ENCODE results near the gene CHRM4.
A peak's percentile ranks its signal among the peaks of the same experiment; 100 is the strongest.

The CHRM4 gene

GRCh38 chr11:46388619-46389449, 2.7 kb downstream of the CHRM4 start:
- H3K36me3 ChIP-seq (ENCODE audit: control insufficient read depth, insufficient read depth, low read length): no peaks in the 10 kb centered on the region
- peaks cover 15% of the 10 kb centered on the region for H3K27me3 ChIP-seq (ENCODE audit: control insufficient read depth, insufficient read depth, low read length)
- H3K27ac ChIP-seq (ENCODE audit: low read length): no peak overlapping the region
- H3K9me3 ChIP-seq (ENCODE audit: control insufficient read depth, insufficient read depth, low read length): no peaks in the 10 kb centered on the region
- H3K4me3 ChIP-seq (ENCODE audit: low read length): no peak overlapping the region
- DNase-seq (ENCODE audit: low read depth, low spot score): no peak
- no CpG with 5 or more reads among the region's 21 CpGs for WGBS (ENCODE audit: insufficient coverage, insufficient read length)
- H3K4me1 ChIP-seq (ENCODE audit: control insufficient read depth, insufficient read depth, low read length): peaks cover 5% of the 10 kb centered on the region

GRCh38 chr11:46387919-46388618, 3.5 kb downstream of the CHRM4 start:
- no peak for DNase-seq (ENCODE audit: low read depth, low spot score)
- Histone ChIP-seq H3K36me3 (ENCODE audit: control insufficient read depth, insufficient read depth, low read length) (no peaks in the 10 kb centered on the region), H3K9me3 (ENCODE audit: control insufficient read depth, insufficient read depth, low read length) (no peaks in the 10 kb centered on the region), H3K27me3 (ENCODE audit: control insufficient read depth, insufficient read depth, low read length) (peaks cover 15% of the 10 kb centered on the region), H3K4me1 (ENCODE audit: control insufficient read depth, insufficient read depth, low read length) (peaks cover 4% of the 10 kb centered on the region), H3K4me3 (ENCODE audit: low read length) (no peak overlapping the region), H3K27ac (ENCODE audit: low read length) (no peak overlapping the region)
- no CpG with 5 or more reads among the region's 24 CpGs for WGBS (ENCODE audit: insufficient coverage, insufficient read length)

- no CpG with 5 or more reads among the region's 5 CpGs for WGBS (ENCODE audit: insufficient coverage, insufficient read length)
- H3K9me3 ChIP-seq (ENCODE audit: control insufficient read depth, insufficient read depth, low read length): no peaks in the 10 kb centered on the region
- DNase-seq (ENCODE audit: low read depth, low spot score): no peak
- H3K27ac ChIP-seq (ENCODE audit: low read length): no peak overlapping the region
- peaks cover 15% of the 10 kb centered on the region for H3K27me3 ChIP-seq (ENCODE audit: control insufficient read depth, insufficient read depth, low read length)
- H3K4me1 ChIP-seq (ENCODE audit: control insufficient read depth, insufficient read depth, low read length): peaks cover 8% of the 10 kb centered on the region
- H3K36me3 ChIP-seq (ENCODE audit: control insufficient read depth, insufficient read depth, low read length): no peaks in the 10 kb centered on the region
- no peak overlapping the region for H3K4me3 ChIP-seq (ENCODE audit: low read length)
Measured at GRCh38 chr11:46387456-46387855, 4.1 kb downstream of the CHRM4 start.

GRCh38 chr11:46386674-46387073, 4.9 kb downstream of the CHRM4 start:
- H3K4me3 ChIP-seq (ENCODE audit: low read length): no peak overlapping the region

GRCh38 chr11:46386005-46386578, 5.5 kb downstream of the CHRM4 start:
- no peaks in the 10 kb centered on the region for H3K36me3 ChIP-seq (ENCODE audit: control insufficient read depth, insufficient read depth, low read length)
- H3K27me3 ChIP-seq (ENCODE audit: control insufficient read depth, insufficient read depth, low read length): peaks cover 15% of the 10 kb centered on the region
- H3K27ac ChIP-seq (ENCODE audit: low read length): no peak overlapping the region
- no CpG with 5 or more reads among the region's 25 CpGs for WGBS (ENCODE audit: insufficient coverage, insufficient read length)
- peaks cover 8% of the 10 kb centered on the region for H3K4me1 ChIP-seq (ENCODE audit: control insufficient read depth, insufficient read depth, low read length)
- no peak for DNase-seq (ENCODE audit: low read depth, low spot score)
- H3K9me3 ChIP-seq (ENCODE audit: control insufficient read depth, insufficient read depth, low read length): no peaks in the 10 kb centered on the region
- H3K4me3 ChIP-seq (ENCODE audit: low read length): no peak overlapping the region

More at GRCh38 chr11:46386674-46387073, 4.9 kb downstream of the CHRM4 start:
- DNase-seq (ENCODE audit: low read depth, low spot score): no peak
- no CpG with 5 or more reads among the region's 4 CpGs for WGBS (ENCODE audit: insufficient coverage, insufficient read length)
- Histone ChIP-seq H3K27me3 (ENCODE audit: control insufficient read depth, insufficient read depth, low read length) (peaks cover 15% of the 10 kb centered on the region), H3K36me3 (ENCODE audit: control insufficient read depth, insufficient read depth, low read length) (no peaks in the 10 kb centered on the region), H3K9me3 (ENCODE audit: control insufficient read depth, insufficient read depth, low read length) (no peaks in the 10 kb centered on the region), H3K27ac (ENCODE audit: low read length) (no peak overlapping the region), H3K4me1 (ENCODE audit: control insufficient read depth, insufficient read depth, low read length) (peaks cover 8% of the 10 kb centered on the region)

GRCh38 chr11:46385169-46386004, 6.2 kb downstream of the CHRM4 start:
- Histone ChIP-seq H3K36me3 (ENCODE audit: control insufficient read depth, insufficient read depth, low read length) (no peaks in the 10 kb centered on the region), H3K27ac (ENCODE audit: low read length) (no peak overlapping the region), H3K4me3 (ENCODE audit: low read length) (no peak overlapping the region), H3K4me1 (ENCODE audit: control insufficient read depth, insufficient read depth, low read length) (peaks cover 8% of the 10 kb centered on the region), H3K9me3 (ENCODE audit: control insufficient read depth, insufficient read depth, low read length) (no peaks in the 10 kb centered on the region), H3K27me3 (ENCODE audit: control insufficient read depth, insufficient read depth, low read length) (peaks cover 10% of the 10 kb centered on the region)
- no CpG with 5 or more reads among the region's 47 CpGs for WGBS (ENCODE audit: insufficient coverage, insufficient read length)
- no peak for DNase-seq (ENCODE audit: low read depth, low spot score)

GRCh38 chr11:46383974-46384701, 7.4 kb downstream of the CHRM4 start:
- no CpG with 5 or more reads among the region's 12 CpGs for WGBS (ENCODE audit: insufficient coverage, insufficient read length)
- Histone ChIP-seq H3K27ac (ENCODE audit: low read length) (no peak overlapping the region), H3K4me3 (ENCODE audit: low read length) (no peak overlapping the region), H3K27me3 (ENCODE audit: control insufficient read depth, insufficient read depth, low read length) (peaks cover 2% of the 10 kb centered on the region; the same call in 1 of the 2 replicates), H3K9me3 (ENCODE audit: control insufficient read depth, insufficient read depth, low read length) (no peaks in the 10 kb centered on the region), H3K4me1 (ENCODE audit: control insufficient read depth, insufficient read depth, low read length) (peaks cover 4% of the 10 kb centered on the region), H3K36me3 (ENCODE audit: control insufficient read depth, insufficient read depth, low read length) (no peaks in the 10 kb centered on the region)
- no peak for DNase-seq (ENCODE audit: low read depth, low spot score)

GRCh38 chr11:46383404-46383758, 8.2 kb downstream of the CHRM4 start:
- no CpG with 5 or more reads among the region's 7 CpGs for WGBS (ENCODE audit: insufficient coverage, insufficient read length)
- DNase-seq (ENCODE audit: low read depth, low spot score): no peak
- H3K9me3 ChIP-seq (ENCODE audit: control insufficient read depth, insufficient read depth, low read length): no peaks in the 10 kb centered on the region
- H3K36me3 ChIP-seq (ENCODE audit: control insufficient read depth, insufficient read depth, low read length): no peaks in the 10 kb centered on the region
- no peak overlapping the region for H3K4me3 ChIP-seq (ENCODE audit: low read length)
- no peaks in the 10 kb centered on the region for H3K27me3 ChIP-seq (ENCODE audit: control insufficient read depth, insufficient read depth, low read length)
- H3K27ac ChIP-seq (ENCODE audit: low read length): no peak overlapping the region
- H3K4me1 ChIP-seq (ENCODE audit: control insufficient read depth, insufficient read depth, low read length): peaks cover 8% of the 10 kb centered on the region

- Histone ChIP-seq H3K4me3 (ENCODE audit: low read length) (peak overlapping the region; percentile 73; the same call in 1 of the 2 replicates), H3K36me3 (ENCODE audit: control insufficient read depth, insufficient read depth, low read length) (no peaks in the 10 kb centered on the region), H3K27me3 (ENCODE audit: control insufficient read depth, insufficient read depth, low read length) (no peaks in the 10 kb centered on the region), H3K9me3 (ENCODE audit: control insufficient read depth, insufficient read depth, low read length) (no peaks in the 10 kb centered on the region), H3K27ac (ENCODE audit: low read length) (no peak overlapping the region), H3K4me1 (ENCODE audit: control insufficient read depth, insufficient read depth, low read length) (peaks cover 8% of the 10 kb centered on the region)
- no peak for DNase-seq (ENCODE audit: low read depth, low spot score)
- WGBS (ENCODE audit: insufficient coverage, insufficient read length): no CpG with 5 or more reads among the region's 18 CpGs
Measured at GRCh38 chr11:46382646-46383403, 8.8 kb downstream of the CHRM4 start.
